Measurements from ENCODE around the gene RBM33.
"Not testable (repeated sequence)": the region's sequence is repeated elsewhere in the genome, so short reads cannot be mapped to it uniquely, and the experiment has no call there.

The RBM33 gene

DNA sequence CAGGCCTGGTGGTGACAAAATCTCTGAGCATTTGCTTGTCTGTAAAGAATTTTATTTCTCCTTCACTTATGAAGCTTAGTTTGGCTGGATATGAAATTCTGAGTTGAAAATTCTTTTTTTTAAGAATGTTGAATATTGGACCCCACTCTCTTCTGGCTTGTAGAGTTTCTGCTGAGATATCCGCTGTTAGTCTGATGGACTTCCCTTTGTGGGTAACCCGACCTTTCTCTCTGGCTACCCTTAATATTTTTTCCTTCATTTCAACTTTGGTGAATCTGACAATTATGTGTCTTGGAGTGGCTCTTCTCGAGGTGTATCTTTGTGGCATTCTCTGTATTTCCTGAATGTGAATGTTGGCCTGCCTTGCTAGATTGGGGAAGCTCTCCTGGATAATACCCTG, 46.2 kb downstream of the RBM33 start:
- DNase-seq (ENCODE audit: low read depth) = not testable (repeated sequence)

DNA sequence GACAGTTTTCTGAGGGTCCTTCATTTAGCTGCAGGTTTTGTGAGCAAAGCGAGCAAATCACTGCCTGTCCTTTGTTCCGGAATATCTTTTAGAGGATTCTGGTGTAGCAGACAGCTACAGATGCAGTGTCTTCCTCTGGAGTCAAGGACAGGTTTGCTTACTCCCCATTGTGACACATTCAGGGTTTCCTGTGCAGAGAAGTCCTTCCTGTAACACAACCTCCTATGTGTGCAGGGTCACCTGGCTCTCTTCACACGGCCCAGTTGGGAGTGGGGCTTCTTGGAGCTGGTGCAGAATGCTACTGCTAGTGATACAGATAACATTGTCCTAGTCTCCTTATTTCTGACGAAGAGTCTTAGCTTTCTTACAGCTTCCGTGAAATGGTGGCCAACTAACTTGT, 47.9 kb downstream of the RBM33 start:
- DNase-seq (ENCODE audit: low read depth) = no peak

- DNase-seq (ENCODE audit: low read depth) = no peak
Observed at GRCh38 chr7:155693826-155694225, 49.4 kb downstream of the RBM33 start.

GRCh38 chr7:155694851-155695250, 50.4 kb downstream of the RBM33 start:
- DNase-seq (ENCODE audit: low read depth) = peak; percentile 48

DNA sequence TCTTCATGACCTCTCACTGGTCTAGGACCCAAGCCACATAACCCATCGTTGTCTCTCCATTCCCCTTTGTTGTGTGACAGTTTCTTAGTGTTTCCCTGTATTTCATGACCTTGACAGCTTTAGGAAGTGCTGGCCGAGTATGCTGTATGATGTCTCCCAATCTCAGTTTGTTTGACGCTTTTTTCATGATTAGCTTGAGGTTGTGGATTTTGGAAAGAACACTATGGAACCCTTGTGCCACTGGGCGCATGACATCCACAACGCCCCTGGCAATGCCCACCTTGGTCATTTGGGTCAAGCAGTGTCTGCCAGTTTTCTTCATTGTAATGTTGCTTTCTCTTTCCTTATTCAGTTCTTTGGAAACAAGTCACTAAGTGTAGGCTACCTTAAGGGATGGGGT, 52.3 kb downstream of the RBM33 start:
- DNase-seq (ENCODE audit: low read depth) = no peak

DNA sequence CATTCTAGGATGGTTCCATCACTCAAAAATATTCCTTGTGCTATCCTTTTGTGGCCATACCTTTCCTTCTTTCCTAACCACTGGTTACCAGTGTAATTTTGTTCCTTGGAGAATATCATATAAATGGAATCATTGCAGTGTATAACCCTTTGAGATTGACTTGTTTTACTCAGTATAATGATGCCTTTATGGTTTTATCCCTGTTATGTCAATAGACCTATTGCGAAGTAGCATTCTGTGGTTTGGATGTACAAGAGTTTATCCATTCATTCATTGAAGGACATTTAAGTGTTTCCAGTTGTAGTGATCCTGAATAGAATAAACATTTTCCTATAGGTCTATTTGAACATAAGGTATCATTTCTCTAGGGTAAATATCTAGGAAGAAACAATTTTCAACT, 54.2 kb downstream of the RBM33 start:
- no peak for DNase-seq (ENCODE audit: low read depth)

- no peak for DNase-seq (ENCODE audit: low read depth)
Observed at GRCh38 chr7:155699180-155699579, 54.7 kb downstream of the RBM33 start.

DNA sequence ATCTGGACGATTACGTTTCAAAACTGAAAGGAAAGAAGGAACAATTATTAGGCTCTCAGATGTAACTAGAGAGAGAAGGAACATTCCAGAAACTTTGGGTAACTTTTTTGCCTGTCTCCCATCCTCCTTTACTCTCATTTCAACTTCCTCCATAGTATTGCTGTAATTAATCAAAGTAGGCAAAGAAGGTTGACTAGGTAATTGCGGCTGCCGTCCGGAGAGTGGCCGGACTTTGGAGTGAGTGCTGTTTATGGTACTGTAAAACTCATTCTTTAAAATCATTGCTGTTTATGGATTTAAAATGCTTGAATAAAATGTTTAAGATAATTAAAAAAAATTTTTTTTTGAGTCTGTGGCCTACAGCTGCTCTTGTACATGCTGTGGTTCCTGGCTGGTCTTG, 56.4 kb downstream of the RBM33 start:
- no peak for DNase-seq (ENCODE audit: low read depth)

DNA sequence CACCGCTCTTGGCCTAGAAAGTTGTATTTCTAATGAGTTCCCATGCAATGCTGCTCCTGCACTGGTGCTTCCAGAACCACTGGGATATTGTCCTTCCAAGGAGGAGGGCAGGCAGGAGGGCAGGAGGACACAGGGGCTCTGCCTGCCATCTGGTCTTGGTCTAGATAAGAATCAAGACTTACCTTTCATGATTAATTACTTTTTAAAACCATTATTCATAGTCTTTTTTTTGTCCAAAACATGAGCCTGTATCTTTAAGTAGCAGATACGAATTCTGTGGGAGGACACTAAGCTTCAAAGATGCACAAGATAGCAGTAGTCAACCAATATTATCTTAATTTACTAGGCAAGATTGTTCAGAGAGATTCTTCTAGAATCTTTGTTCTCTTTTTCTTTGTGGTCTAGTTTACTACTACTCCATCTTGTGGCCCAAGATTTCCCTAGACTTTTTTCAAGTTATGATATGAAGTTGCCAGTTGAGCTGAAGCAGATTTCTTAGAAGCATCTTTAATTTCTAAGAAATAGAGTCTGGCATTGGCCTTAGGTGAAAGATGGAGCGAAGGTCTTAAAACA, 57.6 kb downstream of the RBM33 start:
- peak; percentile 23 for DNase-seq (ENCODE audit: low read depth)

DNA sequence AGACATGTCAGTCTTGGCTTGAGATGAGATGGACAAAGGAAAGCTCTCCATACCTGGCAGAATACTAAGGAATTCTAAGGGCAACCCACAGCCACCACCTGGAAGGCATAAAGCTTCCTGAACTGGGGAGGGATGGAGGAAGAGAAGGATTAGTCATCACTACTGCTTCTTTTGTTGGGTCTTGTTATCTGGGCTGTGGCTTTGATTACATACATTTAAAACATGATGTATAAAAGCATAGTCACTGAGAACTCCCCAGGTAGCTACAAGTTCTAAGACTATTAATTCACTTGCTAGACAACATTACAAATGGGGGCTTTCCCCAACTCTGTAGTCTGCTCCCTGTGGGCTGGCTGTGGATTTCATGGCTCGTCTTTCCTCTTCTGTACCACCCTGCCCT, 58.2 kb downstream of the RBM33 start:
- DNase-seq (ENCODE audit: low read depth) = peak; percentile 10

DNA sequence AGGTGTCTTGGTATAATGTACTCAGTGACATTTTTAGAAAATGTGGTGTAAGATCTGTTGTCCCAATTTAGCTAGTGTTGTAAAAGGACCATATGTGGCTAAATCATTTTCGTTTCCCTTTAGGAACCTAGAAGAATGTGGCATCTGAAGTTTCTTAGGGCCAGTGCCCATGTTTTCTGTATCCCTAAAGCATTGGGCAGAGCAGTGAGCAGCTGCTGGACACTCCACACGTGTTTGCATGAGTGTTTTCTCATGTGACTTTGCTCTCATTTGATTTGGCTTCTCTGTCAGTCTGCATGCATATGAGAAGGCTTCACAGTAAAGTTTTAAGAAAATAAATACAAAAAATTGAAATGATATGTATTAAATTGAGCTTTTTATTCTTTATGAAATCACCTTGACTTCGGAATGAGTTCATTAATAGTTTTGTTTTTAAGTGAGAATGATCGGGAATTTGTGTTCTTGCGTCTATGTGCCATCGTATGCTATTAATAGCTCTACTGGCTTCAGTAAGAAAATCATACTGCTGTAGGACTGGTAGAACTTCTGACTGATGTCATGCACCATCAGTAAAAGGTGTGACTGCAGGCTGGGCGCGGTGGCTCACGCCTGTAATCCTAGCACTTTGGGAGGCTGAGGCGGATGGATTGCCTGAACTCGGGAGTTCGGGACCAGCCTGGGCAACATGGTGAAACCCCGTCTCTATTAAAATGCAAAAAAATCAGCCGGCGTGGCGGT, 61.3 kb downstream of the RBM33 start:
- no peak for DNase-seq (ENCODE audit: low read depth)

DNA sequence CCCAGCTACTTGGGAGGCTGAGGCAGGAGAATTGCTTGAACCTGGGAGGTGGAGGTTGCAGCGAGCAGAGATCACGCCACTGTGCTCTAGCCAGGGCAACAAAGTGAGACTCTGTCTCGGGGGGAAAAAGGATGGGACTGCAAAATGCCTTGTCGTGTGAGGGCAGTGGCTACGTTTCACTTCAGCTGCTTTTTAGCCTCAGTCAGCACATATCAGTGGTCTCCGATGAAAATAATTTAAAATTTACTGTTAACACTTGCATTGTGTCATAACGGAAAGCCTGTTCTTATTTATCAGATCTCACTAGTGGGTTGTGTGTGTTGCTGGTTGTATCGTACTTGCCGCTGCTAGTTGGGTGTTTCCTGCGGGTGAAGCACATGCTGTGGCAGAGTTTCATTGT, 61.9 kb downstream of the RBM33 start:
- DNase-seq (ENCODE audit: low read depth) = no peak

GRCh38 chr7:155709453-155709852, 65.0 kb downstream of the RBM33 start:
- DNase-seq (ENCODE audit: low read depth) = no peak

GRCh38 chr7:155710031-155710430, 65.6 kb downstream of the RBM33 start:
- no peak for DNase-seq (ENCODE audit: low read depth)

DNA sequence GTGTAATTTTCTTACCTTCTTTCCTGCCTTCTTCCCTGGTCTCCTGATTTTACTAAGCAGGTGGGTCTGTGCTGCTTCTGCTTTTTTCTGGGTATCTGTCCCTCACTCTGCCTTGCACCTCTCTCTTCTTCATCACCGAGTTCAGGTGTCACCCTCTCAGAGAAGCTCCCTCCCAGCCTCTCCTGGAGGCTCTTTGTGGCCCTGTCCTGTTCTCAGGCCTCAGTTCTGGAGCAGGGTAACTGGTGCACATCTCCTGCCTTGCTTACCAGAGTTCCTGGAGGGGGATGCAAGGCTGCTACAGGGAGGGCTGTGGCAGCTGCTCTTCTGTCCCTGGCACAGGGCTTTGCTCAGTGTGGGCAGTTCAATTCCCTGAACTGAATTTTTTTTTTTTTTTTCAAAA, 66.1 kb downstream of the RBM33 start:
- DNase-seq (ENCODE audit: low read depth) = no peak

DNA sequence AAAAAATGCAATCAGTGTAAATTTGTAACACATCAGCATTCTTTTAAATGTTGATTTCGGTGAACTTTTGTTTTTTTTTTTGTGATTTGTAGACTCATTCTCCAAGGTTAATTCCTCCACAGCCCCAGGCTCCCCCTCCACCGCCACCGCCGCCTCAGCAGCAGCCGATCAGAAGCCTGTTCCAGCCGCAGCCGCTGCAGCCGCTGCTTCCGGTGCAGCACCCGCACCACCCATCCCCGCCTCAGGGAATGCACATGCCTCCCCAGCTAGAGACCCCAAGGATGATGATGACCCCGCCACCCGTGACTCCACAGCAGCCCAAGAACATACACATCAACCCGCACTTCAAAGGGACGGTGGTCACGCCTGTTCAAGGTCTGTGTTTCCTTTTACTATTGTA, 66.6 kb downstream of the RBM33 start:
- no peak for DNase-seq (ENCODE audit: low read depth)

DNA sequence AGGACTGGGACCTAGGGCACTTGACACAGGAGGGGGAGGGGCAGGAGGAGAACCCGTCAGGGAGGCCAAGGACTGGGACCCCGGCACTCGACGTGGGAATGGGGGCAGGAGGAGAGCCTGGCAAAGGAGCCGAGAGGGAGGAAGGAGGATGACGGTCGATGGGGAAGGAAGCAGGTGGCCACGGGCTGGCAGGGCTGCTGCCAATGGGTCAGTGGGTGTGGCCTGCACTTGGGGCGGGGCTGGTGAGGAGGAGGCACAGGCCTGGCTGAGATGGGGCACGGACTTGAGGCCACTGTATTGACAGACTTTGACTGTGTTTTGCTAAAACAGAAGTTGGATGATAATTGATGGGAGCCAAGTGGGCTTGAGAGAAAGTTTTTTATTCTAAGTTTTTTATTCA, 68.9 kb downstream of the RBM33 start:
- DNase-seq (ENCODE audit: low read depth) = no peak

DNA sequence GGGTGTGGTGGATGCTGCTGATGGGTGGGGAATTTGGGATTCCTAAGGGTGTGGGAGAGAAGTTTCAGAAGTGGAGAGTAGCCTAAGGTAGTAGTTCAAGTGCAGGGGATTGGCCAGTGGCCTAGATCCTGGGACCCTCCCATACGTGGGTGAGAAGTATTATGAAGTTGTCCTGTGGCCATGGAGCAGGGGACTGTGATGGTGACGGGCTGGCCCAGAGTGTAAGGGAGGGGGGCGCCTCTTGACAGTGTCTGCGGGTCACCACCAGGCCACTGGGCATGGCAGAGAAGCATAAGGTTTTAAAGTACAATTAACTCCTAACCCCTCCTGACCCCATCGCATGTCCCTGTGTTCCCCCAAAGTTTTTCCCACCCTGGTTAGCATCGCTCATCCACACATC, 70.2 kb downstream of the RBM33 start:
- no peak for DNase-seq (ENCODE audit: low read depth)

- no peak for DNase-seq (ENCODE audit: low read depth)
Observed at GRCh38 chr7:155715111-155715805, 70.8 kb downstream of the RBM33 start.

- DNase-seq (ENCODE audit: low read depth) = no peak
Observed at GRCh38 chr7:155717010-155717744, 72.7 kb downstream of the RBM33 start.

DNA sequence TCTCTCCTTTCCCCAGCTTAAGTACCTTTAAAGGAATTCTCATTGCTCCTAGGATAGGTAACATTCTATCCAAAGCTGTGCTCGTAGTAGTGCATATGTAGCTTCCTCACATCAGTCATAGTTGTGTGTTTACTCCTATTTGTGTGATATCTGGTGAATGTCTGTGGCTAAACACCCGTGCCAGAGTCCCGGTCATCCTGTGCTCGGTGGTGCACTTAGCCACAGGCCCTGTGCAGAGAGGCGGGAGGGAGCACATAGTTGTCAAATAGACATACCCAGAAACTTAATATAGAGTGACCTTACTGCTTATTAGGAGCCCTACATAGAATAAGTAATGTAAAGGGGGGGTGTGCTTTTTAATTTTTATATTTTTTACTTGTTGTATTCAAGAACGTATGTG, 76.6 kb downstream of the RBM33 start:
- DNase-seq (ENCODE audit: low read depth) = no peak

GRCh38 chr7:155722118-155722517, 77.7 kb downstream of the RBM33 start:
- DNase-seq (ENCODE audit: low read depth) = no peak

DNA sequence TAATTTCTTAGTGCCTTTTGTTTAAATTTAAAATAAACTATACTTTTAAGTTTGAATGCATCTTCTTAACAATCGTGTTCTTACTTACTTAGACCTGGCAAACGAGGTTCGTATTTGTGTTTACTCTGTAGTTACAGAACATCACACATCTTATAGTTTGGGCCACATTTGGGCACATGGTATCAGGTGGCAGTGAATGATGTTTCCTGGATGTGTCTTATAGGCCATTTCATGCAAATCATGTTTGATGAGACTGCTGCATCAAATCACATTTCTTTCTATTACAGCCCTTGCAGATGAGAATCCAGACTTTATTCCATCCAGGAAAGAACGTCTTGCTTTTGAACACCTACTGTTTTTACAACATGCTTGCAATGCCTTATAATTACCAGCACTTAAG, 78.5 kb downstream of the RBM33 start:
- no peak for DNase-seq (ENCODE audit: low read depth)
